NT2/D1 (cell line): ENCODE measurements around the gene FAM236B.
"Not testable (repeated sequence)": the region's sequence is repeated elsewhere in the genome, so short reads cannot be mapped to it uniquely, and the experiment has no call there.

Experiments used
- DNase-seq: peaks from one replicate; pipeline ENCODE4 v3.0.0-alpha.2; 2011; ENCODE audit warnings: low read depth, low spot score
- H3K27me3 ChIP-seq: 2 replicates; pipeline ENCODE4 v1.6.0; 2011; ENCODE audit warnings: mild to moderate bottlenecking; ENCODE audit not compliant: insufficient read length, insufficient read depth
- H3K36me3 ChIP-seq: 2 replicates; pipeline ENCODE4 v1.6.1; 2011; ENCODE audit warnings: mild to moderate bottlenecking, low read length, mixed read lengths; ENCODE audit not compliant: insufficient read depth, insufficient read length
- H3K4me1 ChIP-seq: 2 replicates; pipeline ENCODE4 v1.5.1; 2011; ENCODE audit not compliant: insufficient read depth, insufficient read length
- H3K4me3 ChIP-seq: 2 replicates; pipeline ENCODE4 v1.5.1; 2011; ENCODE audit warnings: low read depth; ENCODE audit not compliant: insufficient read length
- H3K9ac ChIP-seq: 2 replicates; pipeline ENCODE4 v1.6.0; 2011; ENCODE audit warnings: low read depth; ENCODE audit not compliant: insufficient read length
- H3K9me3 ChIP-seq: 2 replicates; pipeline ENCODE4 v1.5.1; 2011; ENCODE audit warnings: mild to moderate bottlenecking, low read length; ENCODE audit not compliant: insufficient read depth
- SUZ12 ChIP-seq: IDR thresholded peaks from 2 replicates; pipeline ENCODE4 v1.6.1; 2011; ENCODE audit not compliant: insufficient read length, insufficient read depth; ENCODE audit errors: extremely low read depth
- YY1 ChIP-seq: IDR thresholded peaks from 2 replicates; pipeline ENCODE4 v1.6.1; 2011; ENCODE audit not compliant: insufficient read length, insufficient read depth
- ZNF274 ChIP-seq: IDR thresholded peaks from 2 replicates; pipeline ENCODE4 v1.6.1; 2011; ENCODE audit warnings: mild to moderate bottlenecking, low read depth, low read length

The FAM236B gene

GRCh38 chrX:72745546-72745945 lies 36.9 kb downstream of the FAM236B start:
- not testable (repeated sequence) for H3K27me3 ChIP-seq, DNase-seq

DNA sequence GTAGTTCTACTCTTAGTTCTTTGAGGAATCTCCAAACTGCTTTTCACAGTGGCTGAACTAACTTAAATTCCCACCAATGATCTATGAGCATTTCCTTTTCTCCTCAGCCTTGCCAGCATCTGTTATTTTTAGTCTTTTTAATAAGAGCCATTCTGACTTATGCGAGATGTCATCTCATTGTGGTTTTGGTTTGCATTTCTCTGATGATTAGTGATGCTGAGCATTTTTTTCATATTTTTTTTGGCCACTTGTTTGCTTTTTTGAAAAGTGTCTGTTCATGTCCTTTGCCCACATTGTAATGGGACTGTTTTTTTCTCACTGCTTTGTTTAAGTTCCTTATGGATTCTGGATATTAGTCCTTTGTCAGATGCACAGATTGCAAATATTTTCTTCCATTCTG lies 46.9 kb downstream of the FAM236B start:
- TF ChIP-seq SUZ12 = no peak
- no peak for TF ChIP-seq YY1
- TF ChIP-seq ZNF274 = no peak
- H3K27me3 ChIP-seq = no peaks in the 10 kb centered on the region
- no peaks in the 10 kb centered on the region for H3K36me3 ChIP-seq
- no peak for DNase-seq
- H3K9ac ChIP-seq = no peak overlapping the region
- no peak overlapping the region for H3K4me3 ChIP-seq
- H3K4me1 ChIP-seq = peaks cover 4% of the 10 kb centered on the region
- H3K9me3 ChIP-seq = peaks cover 15% of the 10 kb centered on the region

More at GRCh38 chrX:72745546-72745945, 36.9 kb downstream of the FAM236B start:
- H3K9me3 ChIP-seq, H3K36me3 ChIP-seq, H3K4me3 ChIP-seq, H3K4me1 ChIP-seq, H3K9ac ChIP-seq: not testable (repeated sequence)

DNA sequence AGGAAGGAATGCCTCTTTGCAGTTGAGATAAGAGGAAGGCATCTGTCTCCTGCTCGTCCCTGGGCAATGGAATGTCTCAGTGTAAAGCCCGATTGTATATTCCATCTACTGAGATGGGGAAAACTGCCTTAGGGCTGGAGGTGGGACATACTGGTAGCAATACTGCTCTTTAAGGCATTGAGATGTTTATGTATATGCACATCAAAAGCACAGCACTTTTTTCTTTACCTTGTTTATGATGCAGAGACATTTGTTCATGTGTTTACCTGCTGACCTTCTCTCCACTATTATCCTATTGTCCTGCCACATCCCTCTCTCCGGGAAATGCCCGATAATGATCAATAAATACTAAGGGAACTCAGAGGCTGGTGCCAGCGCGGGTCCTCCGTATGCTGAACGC lies 48.8 kb downstream of the FAM236B start:
- H3K4me1 ChIP-seq, H3K9ac ChIP-seq, H3K36me3 ChIP-seq, H3K4me3 ChIP-seq, H3K27me3 ChIP-seq, DNase-seq: not testable (repeated sequence)
- H3K9me3 ChIP-seq = peaks cover 15% of the 10 kb centered on the region
